Body of pancreas (tissue), 4 donors: ENCODE data around the gene AIFM2. TPM values are rescaled to one million over a fixed set of nuclear protein-coding genes. Genes with fewer than 3 reads are reported as not detected.
"Not testable (repeated sequence)": the region's sequence is repeated elsewhere in the genome, so short reads cannot be mapped to it uniquely, and the experiment has no call there.

Source experiments
- ATAC-seq: fragments of 150-250 bp; one replicate; pipeline ENCODE4 v1.9.1; 2016
- DNase-seq, 4 donors: peaks; one replicate each; pipeline ENCODE4 v3.0.0-alpha.2; 2019
- H3K27ac ChIP-seq, 4 donors: fragments of 200-600 bp; sonication (generic); 1 replicate in 3 of 4; 2 replicates in 1 of 4; pipeline versions ENCODE4 v1.5.1 to v1.6.1; 2016 to 2019; ENCODE audit warnings: mild to moderate bottlenecking in 1 of 4, mixed read lengths in 1 of 4, moderate library complexity in 1 of 4
- H3K27me3 ChIP-seq, 2 donors: fragments of 200-600 bp; sonication (generic); one replicate each; pipeline ENCODE4 v1.6.0; 2016; ENCODE audit warnings: mild to moderate bottlenecking in 1 of 2
- H3K36me3 ChIP-seq, 2 donors: fragments of 200-600 bp; sonication (generic); replicated peaks in 1 of 2; 2 replicates each; pipeline ENCODE4 v1.5.1; 2016; ENCODE audit warnings: low read depth in 2 of 2; ENCODE audit not compliant: insufficient read depth in 1 of 2
- H3K4me1 ChIP-seq: fragments of 200-600 bp; sonication (generic); one replicate; pipeline ENCODE4 v1.6.0; 2016
- H3K4me3 ChIP-seq, 2 donors: fragments of 200-600 bp; sonication (generic); 1 replicate in 1 of 2; 2 replicates in 1 of 2; pipeline ENCODE4 v1.5.1; 2016 to 2019
- H3K9me3 ChIP-seq, 3 donors: fragments of 200-600 bp; sonication (generic); 1 replicate in 2 of 3; 2 replicates in 1 of 3; pipeline ENCODE4 v1.5.1; 2016
- CTCF ChIP-seq, 7 experiments: fragments of 450-650 bp in 4 of 7; fragments of 200-600 bp in 3 of 7; sonication (generic) in 3 of 7; IDR thresholded peaks; one replicate each; pipeline ENCODE4 v1.5.1; 2016 to 2019; ENCODE audit warnings: antibody characterized with exemption in 7 of 7
- POLR2A ChIP-seq, 3 donors: fragments of 450-650 bp; IDR thresholded peaks; one replicate each; pipeline ENCODE4 v1.6.1; 2016; ENCODE audit warnings: antibody characterized with exemption in 3 of 3, mild to moderate bottlenecking in 2 of 3
- WGBS, 2 donors: methylation state at CpG; one replicate each; pipeline ENCODE4 v1.1.5; 2017; 5-methylcytosine and 5-hydroxymethylcytosine counted together
- intact Hi-C: fragments of 100-400 bp; cut with DNase I; formaldehyde crosslinking; loops from one replicate; pipeline ENCODE4 v1.15.1; 2023
- total RNA-seq, 2 donors: library from RNA; depleted of rRNA; stranded (reverse); fragments of >200 nt; gene quantifications; one replicate each; pipeline ENCODE4 v1.1.0, GENCODE V29; 2016

Gene AIFM2
- total RNA-seq, 2 donors from 2014 or later = 4.2 to 12.2 TPM

- Histone ChIP-seq H3K36me3 (peaks cover 0 to 4% of the 10 kb centered on the region in 2 donors), H3K27ac (no peak overlapping the region), H3K4me1 (no peaks in the 10 kb centered on the region), H3K27me3 (no peaks in the 10 kb centered on the region), H3K9me3 (no peaks in the 10 kb centered on the region), H3K4me3 (no peak overlapping the region)
- DNase-seq (no peak), ATAC-seq (no peak)
- 67 to 76% methylated on average over 3 of the region's 3 CpGs for WGBS, 2 donors
- TF ChIP-seq CTCF (IDR thresholded peaks at IDR 0.05) = no peak
- no peak for TF ChIP-seq POLR2A (IDR thresholded peaks at IDR 0.05)
- intact Hi-C loops = no loop called here
Measured at GRCh38 chr10:70101668-70102067, 31.0 kb downstream of the AIFM2 start.

GRCh38 chr10:70101068-70101562, 31.5 kb downstream of the AIFM2 start:
- WGBS, 2 donors = 82 to 86% methylated on average over 11 of the region's 11 CpGs

GRCh38 chr10:70098271-70098670, 34.4 kb downstream of the AIFM2 start:
- Histone ChIP-seq H3K27ac (no peak overlapping the region), H3K27me3 (no peaks in the 10 kb centered on the region), H3K36me3 (peaks cover 0 to 4% of the 10 kb centered on the region in 2 donors), H3K4me3 (no peak overlapping the region), H3K9me3 (no peaks in the 10 kb centered on the region), H3K4me1 (no peaks in the 10 kb centered on the region)
- intact Hi-C loops = no loop called here
- TF ChIP-seq CTCF (IDR thresholded peaks at IDR 0.05) (no peak), POLR2A (IDR thresholded peaks at IDR 0.05) (no peak)
- ATAC-seq (no peak), DNase-seq (no peak)
- WGBS, 2 donors = 94 to 97% methylated on average over 3 of the region's 3 CpGs

More at GRCh38 chr10:70101068-70101562, 31.5 kb downstream of the AIFM2 start:
- H3K4me1 ChIP-seq, H3K4me3 ChIP-seq, intact Hi-C loops, ATAC-seq, H3K9me3 ChIP-seq, DNase-seq, H3K27ac ChIP-seq, H3K36me3 ChIP-seq, H3K27me3 ChIP-seq: not testable (repeated sequence)

DNA sequence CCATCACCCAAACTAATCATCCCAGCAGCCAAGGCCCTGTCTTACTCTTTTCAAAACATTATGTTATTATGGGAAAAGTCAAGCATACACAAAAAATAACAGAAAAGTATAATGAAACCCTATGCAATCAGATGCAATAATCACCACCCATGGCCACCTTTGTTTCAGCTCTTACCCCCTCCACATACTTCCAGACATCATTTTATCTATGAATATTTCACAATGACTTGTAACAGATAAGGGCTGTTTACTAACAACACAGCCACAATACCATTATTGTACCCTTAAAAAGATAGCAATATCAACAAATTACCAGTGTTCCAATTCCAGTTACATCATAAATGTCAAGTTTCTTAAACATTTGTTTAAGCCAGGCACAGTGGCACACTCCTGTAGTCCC, 35.2 kb downstream of the AIFM2 start:
- TF ChIP-seq POLR2A (IDR thresholded peaks at IDR 0.05) = no peak
- no peak for TF ChIP-seq CTCF (IDR thresholded peaks at IDR 0.05)
- Histone ChIP-seq H3K4me3 (no peak overlapping the region), H3K27ac (no peak overlapping the region), H3K27me3 (no peaks in the 10 kb centered on the region), H3K9me3 (no peaks in the 10 kb centered on the region), H3K4me1 (no peaks in the 10 kb centered on the region), H3K36me3 (peaks cover 0 to 4% of the 10 kb centered on the region in 2 donors)
- intact Hi-C loops = no loop called here
- no peak for ATAC-seq
- DNase-seq = no peak

GRCh38 chr10:70096705-70097420, 35.8 kb downstream of the AIFM2 start:
- intact Hi-C loops = no loop called here
- 93 to 95% methylated on average over 5 of the region's 5 CpGs for WGBS, 2 donors
- no peak overlapping the region for H3K27ac ChIP-seq
- H3K4me1 ChIP-seq = no peaks in the 10 kb centered on the region
- H3K27me3 ChIP-seq = no peaks in the 10 kb centered on the region
- no peak for DNase-seq
- H3K9me3 ChIP-seq = no peaks in the 10 kb centered on the region
- H3K36me3 ChIP-seq = peaks cover 0 to 4% of the 10 kb centered on the region in 2 donors
- ATAC-seq = no peak
- H3K4me3 ChIP-seq = no peak overlapping the region
- no peak for TF ChIP-seq CTCF (IDR thresholded peaks at IDR 0.05)
- no peak for TF ChIP-seq POLR2A (IDR thresholded peaks at IDR 0.05)
